SHP77 treated with DMSO at 0.1 percent for 48 hours (cell line): ENCODE data around the gene PYROXD2.

ENCODE experiments used
- DNase-seq: peaks from one replicate; lab custom pipeline; 2025; lab: John Stamatoyannopoulos, UW

The PYROXD2 gene

GRCh38 chr10:98414932-98415730 is at the start of gene PYROXD2:
Gene PYROXD2 (minus strand): TSS chr10:98415182. CDS start chr10:98415135, 47 bp downstream.
- peak; percentile 29 for DNase-seq

GRCh38 chr10:98463976-98464754 is 49.2 kb upstream of the PYROXD2 start:
- no peak for DNase-seq

GRCh38 chr10:98463016-98463415 is 48.0 kb upstream of the PYROXD2 start:
- no peak for DNase-seq

- DNase-seq = no peak
These were observed 46.5 kb upstream of the PYROXD2 start for GRCh38 chr10:98461500-98461842.

GRCh38 chr10:98460837-98461499 is 46.0 kb upstream of the PYROXD2 start:
- DNase-seq = no peak

GRCh38 chr10:98458809-98459784 is 44.1 kb upstream of the PYROXD2 start:
- DNase-seq = no peak

- no peak for DNase-seq
These were observed 42.7 kb upstream of the PYROXD2 start for GRCh38 chr10:98457721-98458120.

- no peak for DNase-seq
These were observed 41.9 kb upstream of the PYROXD2 start for GRCh38 chr10:98456686-98457482.

- no peak for DNase-seq
These were observed 41.1 kb upstream of the PYROXD2 start for GRCh38 chr10:98456043-98456570.

- no peak for DNase-seq
These were observed 38.7 kb upstream of the PYROXD2 start for GRCh38 chr10:98453729-98454128.

GRCh38 chr10:98450618-98451017 is 35.6 kb upstream of the PYROXD2 start:
- no peak for DNase-seq

- DNase-seq = no peak
These were observed 34.3 kb upstream of the PYROXD2 start for GRCh38 chr10:98449287-98449686.

GRCh38 chr10:98446661-98447221 is 31.8 kb upstream of the PYROXD2 start, which contains the start of gene HPS1:
Gene HPS1 (minus strand): TSS chr10:98446935. CDS start chr10:98443240, 3,695 bp downstream.
- peak; percentile 29 for DNase-seq

- no peak for DNase-seq
These were observed 31.2 kb upstream of the PYROXD2 start for GRCh38 chr10:98446151-98446660.

GRCh38 chr10:98445200-98445812 is 30.3 kb upstream of the PYROXD2 start:
- no peak for DNase-seq

- DNase-seq = no peak
These were observed 29.5 kb upstream of the PYROXD2 start for GRCh38 chr10:98444314-98445006.

GRCh38 chr10:98438715-98439114 is 23.7 kb upstream of the PYROXD2 start:
- no peak for DNase-seq

GRCh38 chr10:98436704-98437103 is 21.7 kb upstream of the PYROXD2 start:
- DNase-seq = no peak

- DNase-seq = no peak
These were observed 20.2 kb upstream of the PYROXD2 start for GRCh38 chr10:98435178-98435577.
